Measurements from ENCODE around the gene EDN2.

DNA sequence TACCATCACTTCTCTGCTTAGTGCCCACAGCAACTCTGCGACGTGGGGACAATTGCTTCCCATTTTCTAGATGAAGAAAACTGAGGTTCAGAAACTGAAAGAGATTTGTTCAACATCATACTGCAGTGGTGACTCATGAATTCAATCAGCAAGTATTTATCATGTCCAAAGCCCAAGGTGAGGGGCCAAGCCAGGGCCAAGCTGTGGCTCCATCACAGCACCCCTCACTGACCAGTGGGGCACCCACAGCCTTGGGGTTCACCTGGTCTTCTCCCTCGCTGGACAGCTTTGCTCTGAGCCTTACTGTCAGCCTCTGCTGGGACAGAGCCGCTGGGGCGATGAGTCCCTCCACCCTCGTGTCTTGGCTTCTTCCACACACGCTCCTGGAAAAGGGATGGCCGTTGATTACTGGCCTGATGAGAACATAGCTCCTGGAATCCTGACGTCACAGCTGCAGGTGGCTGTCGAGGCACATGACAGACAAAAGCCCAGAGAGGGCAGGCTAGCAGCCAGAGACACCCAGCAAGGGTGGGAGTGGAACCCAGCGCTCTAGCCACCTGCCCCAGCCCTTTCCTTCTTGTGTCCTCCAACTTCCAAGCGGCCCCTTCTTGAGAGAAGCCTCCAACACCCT lies 6.2 kb downstream of the EDN2 start:
- TF ChIP-seq POLR2A (IDR thresholded peaks at IDR 0.05; ENCODE audit: low read depth, low read length) = no peak
- TF ChIP-seq TAF1 (IDR thresholded peaks at IDR 0.05; ENCODE audit: low read depth, low read length) = no peak

All from GM12891 (cell line).